Breast epithelium (tissue), 4 donors: ENCODE results near the gene RSPH4A. TPM values are rescaled to one million over a fixed set of nuclear protein-coding genes. Genes with fewer than 3 reads are reported as not detected.
"Not testable (repeated sequence)": the region's sequence is repeated elsewhere in the genome, so short reads cannot be mapped to it uniquely, and the experiment has no call there.

Experiments
- DNase-seq, 2 donors: peaks; one replicate each; pipeline ENCODE4 v3.0.0-alpha.2; 2019; ENCODE audit warnings: low spot score in 2 of 2
- H3K27ac ChIP-seq, 2 donors: fragments of 200-600 bp; sonication (generic) in 1 of 2; one replicate each; pipeline ENCODE4 v1.5.1; 2016 to 2019; ENCODE audit warnings: mild to moderate bottlenecking in 1 of 2
- H3K27me3 ChIP-seq, 2 donors: fragments of 200-600 bp; sonication (generic) in 1 of 2; one replicate each; pipeline versions ENCODE4 v1.5.1 to v1.6.0; 2017 to 2019; ENCODE audit warnings: control low read depth in 1 of 2, mild to moderate bottlenecking in 1 of 2
- H3K36me3 ChIP-seq: fragments of 200-600 bp; one replicate; pipeline ENCODE4 v1.5.1; 2019
- H3K4me1 ChIP-seq, 2 donors: fragments of 200-600 bp; sonication (generic); one replicate each; pipeline ENCODE4 v1.5.1; 2016 to 2019; ENCODE audit warnings: control low read depth in 1 of 2
- H3K4me3 ChIP-seq, 3 donors: fragments of 200-600 bp; sonication (generic); 1 replicate in 2 of 3; 2 replicates in 1 of 3; pipeline ENCODE4 v1.5.1; 2016 to 2019; ENCODE audit warnings: mild to moderate bottlenecking in 3 of 3, moderate library complexity in 2 of 3
- H3K9me3 ChIP-seq, 2 donors: fragments of 200-600 bp; sonication (generic) in 1 of 2; one replicate each; pipeline ENCODE4 v1.5.1; 2016 to 2019; ENCODE audit warnings: control low read depth in 1 of 2
- CTCF ChIP-seq, 3 donors: fragments of 450-650 bp; IDR thresholded peaks; one replicate each; pipeline ENCODE4 v1.5.1; 2016 to 2017; ENCODE audit warnings: antibody characterized with exemption in 3 of 3, mild to moderate bottlenecking in 3 of 3, moderate library complexity in 3 of 3
- POLR2A ChIP-seq: fragments of 450-650 bp; IDR thresholded peaks from one replicate; pipeline ENCODE4 v1.6.1; 2016; ENCODE audit warnings: antibody characterized with exemption, mild to moderate bottlenecking, moderate library complexity
- POLR2AphosphoS5 ChIP-seq, 3 donors: sonication (generic); formaldehyde crosslinking; IDR thresholded peaks; one replicate each; pipeline ENCODE4 v1.6.1; 2017; ENCODE audit warnings: antibody characterized with exemption in 3 of 3
- intact Hi-C: fragments of 100-400 bp; cut with DNase I; formaldehyde crosslinking; loops from one replicate; pipeline ENCODE4 v1.15.1; 2023; ENCODE audit warnings: low total_unique reads
- total RNA-seq, 3 donors: library from RNA; depleted of rRNA; stranded (reverse); fragments of >200 nt; gene quantifications; one replicate each; pipeline ENCODE4 v1.1.0, GENCODE V29; 2016

The RSPH4A gene
- total RNA-seq, 3 donors from 2014 or later, result 0.80 to 1.5 (median 1.3) TPM

- no peak for DNase-seq
- no peaks in the 10 kb centered on the region for H3K27me3 ChIP-seq
- TF ChIP-seq CTCF (IDR thresholded peaks at IDR 0.05), result no peak
- TF ChIP-seq POLR2AphosphoS5 (IDR thresholded peaks at IDR 0.05), result no peak
- TF ChIP-seq POLR2A, result no peak
- no peak overlapping the region for H3K27ac ChIP-seq
- H3K4me1 ChIP-seq, result no peaks in the 10 kb centered on the region
- intact Hi-C loops, result no loop called here
- no peaks in the 10 kb centered on the region for H3K9me3 ChIP-seq
- H3K36me3 ChIP-seq, result no peaks in the 10 kb centered on the region
- no peak overlapping the region for H3K4me3 ChIP-seq
Observed at GRCh38 chr6:116580198-116580597, 36.1 kb upstream of the RSPH4A start.

GRCh38 chr6:116586276-116586675, 30.0 kb upstream of the RSPH4A start:
- intact Hi-C loops, result no loop called here
- no peak overlapping the region for H3K27ac ChIP-seq
- H3K27me3 ChIP-seq, result no peaks in the 10 kb centered on the region
- TF ChIP-seq POLR2AphosphoS5 (IDR thresholded peaks at IDR 0.05) (no peak), POLR2A (no peak), CTCF (IDR thresholded peaks at IDR 0.05) (no peak)
- no peak for DNase-seq
- H3K4me1 ChIP-seq, result no peaks in the 10 kb centered on the region
- no peak overlapping the region for H3K4me3 ChIP-seq
- no peaks in the 10 kb centered on the region for H3K9me3 ChIP-seq
- H3K36me3 ChIP-seq, result peaks cover 8% of the 10 kb centered on the region

- peaks cover 8% of the 10 kb centered on the region for H3K36me3 ChIP-seq
- no peaks in the 10 kb centered on the region for H3K4me1 ChIP-seq
- intact Hi-C loops, result no loop called here
- no peak overlapping the region for H3K27ac ChIP-seq
- DNase-seq, result no peak
- H3K27me3 ChIP-seq, result no peaks in the 10 kb centered on the region
- no peaks in the 10 kb centered on the region for H3K9me3 ChIP-seq
- no peak overlapping the region for H3K4me3 ChIP-seq
- TF ChIP-seq CTCF (IDR thresholded peaks at IDR 0.05), result no peak
- no peak for TF ChIP-seq POLR2AphosphoS5 (IDR thresholded peaks at IDR 0.05)
- TF ChIP-seq POLR2A, result no peak
Observed at GRCh38 chr6:116586738-116587137, 29.5 kb upstream of the RSPH4A start.

DNA sequence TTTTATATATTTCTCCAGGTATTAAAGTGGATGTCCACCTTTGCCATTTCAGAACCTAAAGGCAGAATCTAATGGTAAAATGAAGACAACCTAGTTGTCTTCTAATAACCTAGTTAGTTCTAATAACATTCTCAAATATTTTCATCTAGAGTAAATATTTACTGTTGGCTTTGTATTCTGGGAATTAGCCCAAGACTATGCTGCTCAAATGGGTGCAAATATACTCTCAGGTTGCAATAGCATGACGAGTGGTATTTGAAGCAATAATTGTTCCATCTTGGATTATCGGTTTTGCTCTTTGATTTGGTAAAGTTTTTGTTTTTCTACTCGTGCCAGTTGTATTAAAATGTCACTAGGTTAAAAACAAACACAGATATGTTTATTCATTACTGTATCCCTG, 21.0 kb upstream of the RSPH4A start:
- Histone ChIP-seq H3K4me1 (no peaks in the 10 kb centered on the region), H3K36me3 (peaks cover 13% of the 10 kb centered on the region), H3K27ac (no peak overlapping the region), H3K27me3 (no peaks in the 10 kb centered on the region), H3K9me3 (no peaks in the 10 kb centered on the region), H3K4me3 (no peak overlapping the region)
- intact Hi-C loops, result no loop called here
- DNase-seq, result no peak
- TF ChIP-seq CTCF (IDR thresholded peaks at IDR 0.05) (no peak), POLR2AphosphoS5 (IDR thresholded peaks at IDR 0.05) (no peak), POLR2A (no peak)

DNA sequence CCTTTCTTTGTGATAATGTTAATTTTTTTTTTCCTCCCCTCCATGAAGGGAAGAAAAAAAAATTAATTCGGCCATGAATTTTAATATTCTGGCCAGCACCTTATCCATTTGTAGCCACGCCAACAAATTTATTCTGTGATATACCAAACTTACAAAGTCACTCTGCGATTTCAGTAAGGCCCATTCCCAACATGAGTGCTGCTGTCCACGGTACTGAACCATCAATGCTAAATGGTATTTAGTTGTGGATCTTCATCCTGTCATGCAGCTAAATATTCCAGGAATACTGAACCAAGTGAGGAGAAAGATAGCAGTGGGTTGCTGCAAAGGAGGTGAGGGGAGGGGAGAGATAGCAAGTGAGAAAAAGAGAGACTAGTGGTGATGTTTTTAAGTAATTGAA, 19.5 kb upstream of the RSPH4A start:
- intact Hi-C loops, result no loop called here
- DNase-seq, result no peak
- Histone ChIP-seq H3K36me3 (peaks cover 10% of the 10 kb centered on the region), H3K27me3 (no peaks in the 10 kb centered on the region), H3K4me3 (no peak overlapping the region), H3K27ac (no peak overlapping the region), H3K4me1 (no peaks in the 10 kb centered on the region), H3K9me3 (no peaks in the 10 kb centered on the region)
- TF ChIP-seq POLR2AphosphoS5 (IDR thresholded peaks at IDR 0.05), result no peak
- TF ChIP-seq CTCF (IDR thresholded peaks at IDR 0.05), result no peak

- H3K36me3 ChIP-seq, DNase-seq, H3K27ac ChIP-seq: not testable (repeated sequence)
Observed at GRCh38 chr6:116603916-116604315, 12.4 kb upstream of the RSPH4A start.

DNA sequence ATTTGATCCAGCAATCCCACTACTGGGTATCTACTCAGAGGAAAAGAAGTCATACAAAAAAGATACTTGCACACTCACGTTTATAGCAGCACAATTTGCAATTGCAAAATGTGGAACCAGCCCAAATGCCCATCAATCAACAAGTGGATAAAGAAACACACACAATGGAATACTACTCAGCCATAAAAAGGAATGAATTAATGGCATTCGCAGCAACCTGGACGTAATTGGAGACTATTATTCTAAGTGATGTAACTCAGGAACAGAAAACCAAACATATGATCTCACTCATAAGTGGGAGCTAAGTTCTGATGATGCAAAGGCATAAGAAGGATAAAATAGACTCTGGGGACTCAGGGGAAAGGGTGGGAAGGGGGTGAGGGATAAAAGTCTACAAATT, 11.4 kb upstream of the RSPH4A start:
- H3K27ac ChIP-seq, H3K36me3 ChIP-seq, H3K27me3 ChIP-seq, H3K4me1 ChIP-seq, DNase-seq, intact Hi-C loops, H3K4me3 ChIP-seq, H3K9me3 ChIP-seq: not testable (repeated sequence)

More at GRCh38 chr6:116603916-116604315, 12.4 kb upstream of the RSPH4A start:
- H3K27me3 ChIP-seq, H3K4me3 ChIP-seq, H3K4me1 ChIP-seq, intact Hi-C loops, H3K9me3 ChIP-seq: not testable (repeated sequence)
